ENCODE results near the gene OIT3. TPM values are rescaled to one million over a fixed set of nuclear protein-coding genes. Genes with fewer than 3 reads are reported as not detected.

The OIT3 gene
- total RNA-seq, 2 donors from 2014 or later: not detected

- no peak overlapping the region for H3K4me3 ChIP-seq
- WGBS: 91% methylated on average over 2 of the region's 2 CpGs
- H3K9me3 ChIP-seq: no peaks in the 10 kb centered on the region
- DNase-seq (ENCODE audit: low spot score): no peak
- no peaks in the 10 kb centered on the region for H3K27me3 ChIP-seq (replicated peaks; ENCODE audit: insufficient read depth)
- no peak overlapping the region for H3K27ac ChIP-seq
- no peaks in the 10 kb centered on the region for H3K36me3 ChIP-seq
- TF ChIP-seq POLR2AphosphoS5 (IDR thresholded peaks at IDR 0.05): no peak
- TF ChIP-seq POLR2A (IDR thresholded peaks at IDR 0.05): no peak
- no peak for TF ChIP-seq CTCF (IDR thresholded peaks at IDR 0.05)
- H3K4me1 ChIP-seq (replicated peaks): no peaks in the 10 kb centered on the region
- intact Hi-C loops (cut with DNase I): no loop called here
Measured at GRCh38 chr10:72852508-72852907, 41.0 kb upstream of the OIT3 start.

- TF ChIP-seq CTCF (IDR thresholded peaks at IDR 0.05) (no peak), POLR2AphosphoS5 (IDR thresholded peaks at IDR 0.05) (no peak), POLR2A (IDR thresholded peaks at IDR 0.05) (no peak)
- Histone ChIP-seq H3K9me3 (no peaks in the 10 kb centered on the region), H3K4me3 (no peak overlapping the region), H3K27me3 (replicated peaks; ENCODE audit: insufficient read depth) (no peaks in the 10 kb centered on the region), H3K36me3 (no peaks in the 10 kb centered on the region), H3K4me1 (replicated peaks) (no peaks in the 10 kb centered on the region), H3K27ac (no peak overlapping the region)
- intact Hi-C loops (cut with DNase I): no loop called here
- DNase-seq (ENCODE audit: low spot score): no peak
Measured at GRCh38 chr10:72855129-72855528, 38.4 kb upstream of the OIT3 start.

DNA sequence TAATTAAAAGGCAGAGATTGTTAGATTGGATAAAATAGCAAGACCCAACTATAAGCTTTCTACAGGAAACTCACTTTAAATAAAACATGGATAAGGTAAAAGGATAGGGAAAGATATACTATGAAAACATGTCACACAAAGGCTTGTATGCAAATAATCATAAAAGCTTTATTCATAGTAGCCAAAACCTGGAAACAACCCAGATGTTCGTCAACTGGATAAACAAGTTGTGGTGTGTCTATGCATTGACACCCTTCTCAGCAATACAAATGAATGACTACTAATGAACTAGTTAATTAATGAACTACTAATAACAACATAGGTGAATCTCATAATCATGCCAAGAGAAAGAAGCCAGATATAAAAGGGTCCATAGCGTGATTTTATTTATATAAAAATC, 37.7 kb upstream of the OIT3 start:
- H3K4me1 ChIP-seq (replicated peaks): no peaks in the 10 kb centered on the region
- WGBS: 56% methylated on average over 2 of the region's 2 CpGs
- H3K4me3 ChIP-seq: no peak overlapping the region
- DNase-seq (ENCODE audit: low spot score): no peak
- no peaks in the 10 kb centered on the region for H3K36me3 ChIP-seq
- H3K9me3 ChIP-seq: no peaks in the 10 kb centered on the region
- intact Hi-C loops (cut with DNase I): no loop called here
- H3K27me3 ChIP-seq (replicated peaks; ENCODE audit: insufficient read depth): no peaks in the 10 kb centered on the region
- no peak overlapping the region for H3K27ac ChIP-seq
- no peak for TF ChIP-seq CTCF (IDR thresholded peaks at IDR 0.05)
- no peak for TF ChIP-seq POLR2A (IDR thresholded peaks at IDR 0.05)
- TF ChIP-seq POLR2AphosphoS5 (IDR thresholded peaks at IDR 0.05): no peak

GRCh38 chr10:72858067-72858466, 35.5 kb upstream of the OIT3 start:
- Histone ChIP-seq H3K27ac (no peak overlapping the region), H3K4me1 (replicated peaks) (no peaks in the 10 kb centered on the region), H3K9me3 (no peaks in the 10 kb centered on the region), H3K36me3 (no peaks in the 10 kb centered on the region), H3K4me3 (no peak overlapping the region), H3K27me3 (replicated peaks; ENCODE audit: insufficient read depth) (no peaks in the 10 kb centered on the region)
- WGBS: 96% methylated on average over 6 of the region's 6 CpGs
- no peak for DNase-seq (ENCODE audit: low spot score)
- intact Hi-C loops (cut with DNase I): no loop called here
- TF ChIP-seq CTCF (IDR thresholded peaks at IDR 0.05) (no peak), POLR2AphosphoS5 (IDR thresholded peaks at IDR 0.05) (no peak), POLR2A (IDR thresholded peaks at IDR 0.05) (no peak)

GRCh38 chr10:72862957-72863356, 30.6 kb upstream of the OIT3 start:
- TF ChIP-seq POLR2AphosphoS5 (IDR thresholded peaks at IDR 0.05) (no peak), POLR2A (IDR thresholded peaks at IDR 0.05) (no peak), CTCF (IDR thresholded peaks at IDR 0.05) (no peak)
- no peaks in the 10 kb centered on the region for H3K36me3 ChIP-seq
- no peaks in the 10 kb centered on the region for H3K4me1 ChIP-seq (replicated peaks)
- intact Hi-C loops (cut with DNase I): no loop called here
- no peaks in the 10 kb centered on the region for H3K9me3 ChIP-seq
- no peaks in the 10 kb centered on the region for H3K27me3 ChIP-seq (replicated peaks; ENCODE audit: insufficient read depth)
- H3K4me3 ChIP-seq: no peak overlapping the region
- no peak for DNase-seq (ENCODE audit: low spot score)
- 79% methylated on average over 2 of the region's 2 CpGs for WGBS
- H3K27ac ChIP-seq: no peak overlapping the region

All from prostate gland (tissue), 2 donors.